GOT3 (cell line): Measurements from ENCODE around the gene LCN9.
"Not testable (repeated sequence)": the region's sequence is repeated elsewhere in the genome, so short reads cannot be mapped to it uniquely, and the experiment has no call there.

Source experiments
- DNase-seq: peaks from one replicate; lab custom pipeline; 2025; ENCODE audit warnings: mixed read lengths; lab: John Stamatoyannopoulos, UW

The LCN9 gene

GRCh38 chr9:135662758-135663450 lies at the start of gene LCN9:
Gene LCN9 (plus strand): TSS chr9:135663309. CDS start chr9:135663322, 13 bp downstream.
- DNase-seq, result no peak

GRCh38 chr9:135613946-135614805 lies 48.9 kb upstream of the LCN9 start:
- DNase-seq, result no peak

GRCh38 chr9:135614821-135615665 lies 48.1 kb upstream of the LCN9 start:
- DNase-seq, result no peak

- no peak for DNase-seq
Observed at GRCh38 chr9:135615666-135616618, 47.2 kb upstream of the LCN9 start.

GRCh38 chr9:135616619-135617537 lies 46.2 kb upstream of the LCN9 start:
- no peak for DNase-seq

- DNase-seq, result no peak
Observed at GRCh38 chr9:135617538-135617900, 45.6 kb upstream of the LCN9 start.

GRCh38 chr9:135617991-135618411 lies 45.1 kb upstream of the LCN9 start:
- no peak for DNase-seq

GRCh38 chr9:135618866-135619598 lies 44.1 kb upstream of the LCN9 start:
- DNase-seq, result no peak

- DNase-seq, result no peak
Observed at GRCh38 chr9:135619599-135619886, 43.6 kb upstream of the LCN9 start.

GRCh38 chr9:135620558-135620957 lies 42.6 kb upstream of the LCN9 start:
- DNase-seq, result no peak

GRCh38 chr9:135622415-135623020 lies 40.6 kb upstream of the LCN9 start:
- DNase-seq, result no peak

GRCh38 chr9:135624282-135624681 lies 38.8 kb upstream of the LCN9 start:
- DNase-seq, result no peak

GRCh38 chr9:135632841-135633240 lies 30.3 kb upstream of the LCN9 start:
- DNase-seq, result no peak

GRCh38 chr9:135636930-135637530 lies 26.1 kb upstream of the LCN9 start:
- DNase-seq, result not testable (repeated sequence)

- DNase-seq, result no peak
Observed at GRCh38 chr9:135639196-135639595, 23.9 kb upstream of the LCN9 start, which contains the start of gene GLT6D1. Gene GLT6D1 (minus strand): TSS chr9:135639540. CDS start chr9:135639187, 353 bp downstream.

GRCh38 chr9:135641047-135641446 lies 22.1 kb upstream of the LCN9 start:
- DNase-seq, result no peak

- DNase-seq, result no peak
Observed at GRCh38 chr9:135641745-135642144, 21.4 kb upstream of the LCN9 start.

- no peak for DNase-seq
Observed at GRCh38 chr9:135644631-135645218, 18.4 kb upstream of the LCN9 start.
